WERI-Rb-1 (cell line): Measurements from ENCODE around the gene SERPINB13.

Source experiments
- DNase-seq: peaks from one replicate; pipeline ENCODE4 v3.0.0-alpha.2; 2020
- H3K27ac ChIP-seq: fragments of 250-450 bp; sonication (Bioruptor Pico); 2 replicates; pipeline ENCODE4 v1.5.1; 2020; ENCODE audit warnings: mild to moderate bottlenecking, moderate library complexity
- H3K27me3 ChIP-seq: fragments of 250-450 bp; sonication (Bioruptor Pico); 2 replicates; pipeline ENCODE4 v1.5.1; 2021; ENCODE audit warnings: mild to moderate bottlenecking, low read depth, moderate library complexity; ENCODE audit not compliant: insufficient read depth, severe bottlenecking
- H3K36me3 ChIP-seq: fragments of 250-450 bp; sonication (Bioruptor Pico); 2 replicates; pipeline ENCODE4 v1.5.1; 2020; ENCODE audit warnings: mild to moderate bottlenecking, moderate library complexity
- H3K4me3 ChIP-seq: 2 replicates; pipeline ENCODE4 v1.5.1; 2011; ENCODE audit warnings: low read depth, mild to moderate bottlenecking, control low read depth, low read length
- H3K9me3 ChIP-seq: fragments of 250-450 bp; sonication (Bioruptor Pico); 2 replicates; pipeline ENCODE4 v1.5.1; 2021; ENCODE audit warnings: mild to moderate bottlenecking, moderate library complexity; ENCODE audit not compliant: severe bottlenecking
- CTCF ChIP-seq: IDR thresholded peaks from 2 replicates; pipeline ENCODE4 v1.5.1; 2011; ENCODE audit warnings: low read depth, mild to moderate bottlenecking, control low read depth, inconsistent platforms, low read length

SERPINB13 gene

DNA sequence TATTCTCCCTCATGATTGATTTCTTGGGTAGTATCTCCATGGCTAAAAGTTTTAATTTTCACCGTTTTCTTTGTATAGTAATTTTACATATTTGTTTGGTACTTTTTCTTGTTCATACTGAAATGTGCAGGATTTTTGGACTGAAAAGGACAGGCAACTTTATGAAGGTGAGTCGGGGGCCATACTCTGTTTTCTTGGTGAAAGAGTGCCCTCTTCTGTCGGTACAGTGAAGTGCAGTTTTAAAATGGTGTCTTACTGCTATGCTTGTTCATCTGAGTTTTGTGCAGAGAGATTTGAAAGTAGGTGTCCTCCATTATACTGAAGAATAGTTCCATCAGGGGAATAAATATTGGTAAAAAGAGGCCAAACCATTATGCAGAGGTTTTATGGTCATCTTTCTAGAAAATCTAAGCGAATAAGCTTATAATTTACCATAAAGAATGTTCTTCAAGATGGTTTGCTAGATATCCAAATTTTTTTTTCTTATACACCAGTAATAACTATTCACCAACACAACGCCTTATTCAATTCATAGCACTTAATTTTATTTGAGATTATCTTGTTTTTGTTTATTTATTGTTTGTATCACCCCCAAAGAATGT, 8.7 kb upstream of the SERPINB13 start:
- TF ChIP-seq CTCF = peak; percentile 80
- H3K4me3 ChIP-seq = no peak overlapping the region
- H3K27ac ChIP-seq = no peak overlapping the region
- no peaks in the 10 kb centered on the region for H3K9me3 ChIP-seq
- H3K27me3 ChIP-seq = no peaks in the 10 kb centered on the region
- DNase-seq = peak; percentile 59
- H3K36me3 ChIP-seq = no peaks in the 10 kb centered on the region

GRCh38 chr18:63579616-63580015, 7.5 kb upstream of the SERPINB13 start:
- no peaks in the 10 kb centered on the region for H3K9me3 ChIP-seq
- no peak for DNase-seq
- TF ChIP-seq CTCF = no peak
- no peaks in the 10 kb centered on the region for H3K27me3 ChIP-seq
- H3K27ac ChIP-seq = no peak overlapping the region
- no peaks in the 10 kb centered on the region for H3K36me3 ChIP-seq
- H3K4me3 ChIP-seq = no peak overlapping the region

- TF ChIP-seq CTCF = no peak
- Histone ChIP-seq H3K4me3 (no peak overlapping the region), H3K27me3 (no peaks in the 10 kb centered on the region), H3K27ac (no peak overlapping the region), H3K9me3 (peaks cover 2% of the 10 kb centered on the region), H3K36me3 (no peaks in the 10 kb centered on the region)
- DNase-seq = no peak
Measured at GRCh38 chr18:63585988-63586387, 1.2 kb upstream of the SERPINB13 start.

DNA sequence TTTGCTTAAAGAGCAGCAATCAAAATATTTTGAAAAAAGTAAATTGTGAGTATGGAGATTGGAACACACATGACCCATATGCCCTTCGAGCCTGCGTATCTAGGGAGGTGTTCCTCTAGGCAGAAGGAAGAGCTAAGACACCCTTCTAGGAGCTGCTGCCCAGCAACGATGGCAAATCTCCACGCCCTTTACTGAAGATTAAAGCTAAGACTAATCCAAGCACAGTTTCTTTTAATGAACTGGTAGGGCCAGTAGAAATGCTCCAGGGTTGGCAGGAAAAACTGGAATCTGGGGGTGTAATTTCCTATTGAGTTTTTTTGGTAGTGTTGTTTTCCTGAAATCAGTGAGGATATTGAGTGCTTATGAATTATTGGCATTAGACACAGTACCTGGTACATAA, 712 bp upstream of the SERPINB13 start:
- no peak for TF ChIP-seq CTCF
- Histone ChIP-seq H3K36me3 (no peaks in the 10 kb centered on the region), H3K4me3 (no peak overlapping the region), H3K9me3 (peaks cover 2% of the 10 kb centered on the region), H3K27me3 (no peaks in the 10 kb centered on the region), H3K27ac (no peak overlapping the region)
- peak; percentile 69 for DNase-seq

- peaks cover 2% of the 10 kb centered on the region for H3K9me3 ChIP-seq
- H3K27me3 ChIP-seq = no peaks in the 10 kb centered on the region
- TF ChIP-seq CTCF = no peak
- H3K27ac ChIP-seq = no peak overlapping the region
- no peak overlapping the region for H3K4me3 ChIP-seq
- no peak for DNase-seq
- no peaks in the 10 kb centered on the region for H3K36me3 ChIP-seq
Measured at GRCh38 chr18:63588909-63589308, 1.8 kb downstream of the SERPINB13 start.

GRCh38 chr18:63590373-63590772, 3.2 kb downstream of the SERPINB13 start:
- Histone ChIP-seq H3K9me3 (peaks cover 2% of the 10 kb centered on the region), H3K27ac (no peak overlapping the region), H3K4me3 (no peak overlapping the region), H3K36me3 (no peaks in the 10 kb centered on the region), H3K27me3 (no peaks in the 10 kb centered on the region)
- no peak for DNase-seq
- no peak for TF ChIP-seq CTCF
